Left kidney (tissue), 2 donors: ENCODE results near the gene RSRC1. TPM values are rescaled to one million over a fixed set of nuclear protein-coding genes. Genes with fewer than 3 reads are reported as not detected.
A peak's percentile ranks its signal among the peaks of the same experiment; 100 is the strongest.
"Not testable (repeated sequence)": the region's sequence is repeated elsewhere in the genome, so short reads cannot be mapped to it uniquely, and the experiment has no call there.

Experiments
- DNase-seq: peaks from one replicate; pipeline ENCODE4 v3.0.0-alpha.2; 2013
- polyA plus RNA-seq: library from polyadenylated mRNA; unstranded; fragments of 120-200 nt; gene quantifications from one replicate; pipeline ENCODE4 v1.2.1, GENCODE V29; 2013; ENCODE audit not compliant: insufficient read length

RSRC1 gene
- polyA plus RNA-seq, 1 donor, result 40.0 TPM

DNA sequence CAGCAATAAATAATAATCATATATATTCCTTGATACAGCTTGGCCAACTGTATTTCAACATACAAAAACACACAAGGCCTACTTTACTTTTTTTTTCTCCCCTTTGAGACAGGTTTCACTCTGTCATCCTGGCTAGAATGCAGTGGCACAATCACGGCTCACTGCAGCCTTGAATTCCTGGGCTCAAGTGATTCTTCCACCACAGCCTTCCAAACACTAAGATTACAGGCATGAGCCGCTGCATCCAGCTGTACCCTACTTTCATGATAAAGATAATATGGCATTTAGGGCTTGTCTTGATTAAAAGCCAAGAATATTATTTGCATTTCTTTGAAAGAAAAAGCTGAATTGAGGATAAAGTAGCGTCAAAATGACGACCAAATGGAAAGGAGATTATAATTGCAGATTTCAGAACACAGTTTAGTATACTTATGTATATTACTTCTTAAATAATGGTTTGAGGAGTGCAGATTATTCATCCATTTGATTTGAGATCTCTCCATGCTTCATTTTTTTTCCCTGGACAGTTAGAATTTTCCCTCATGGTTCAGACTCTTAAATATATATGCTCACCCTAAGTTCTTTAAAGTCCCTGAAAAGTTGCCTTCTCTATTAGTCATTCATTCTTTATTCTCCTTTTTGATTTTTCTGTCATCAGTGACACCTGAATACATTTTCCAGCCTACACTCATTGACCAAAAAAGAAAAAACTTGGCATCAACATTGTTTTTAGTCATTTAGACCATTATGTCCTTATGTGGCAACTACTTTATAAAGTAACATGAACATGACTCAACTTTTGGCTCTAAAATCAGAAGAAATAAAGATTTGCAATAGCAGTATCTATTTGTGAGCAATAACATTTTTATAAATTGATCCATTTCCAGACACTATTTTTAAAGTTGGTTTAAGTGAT, 412.6 kb downstream of the RSRC1 start:
- no peak for DNase-seq

DNA sequence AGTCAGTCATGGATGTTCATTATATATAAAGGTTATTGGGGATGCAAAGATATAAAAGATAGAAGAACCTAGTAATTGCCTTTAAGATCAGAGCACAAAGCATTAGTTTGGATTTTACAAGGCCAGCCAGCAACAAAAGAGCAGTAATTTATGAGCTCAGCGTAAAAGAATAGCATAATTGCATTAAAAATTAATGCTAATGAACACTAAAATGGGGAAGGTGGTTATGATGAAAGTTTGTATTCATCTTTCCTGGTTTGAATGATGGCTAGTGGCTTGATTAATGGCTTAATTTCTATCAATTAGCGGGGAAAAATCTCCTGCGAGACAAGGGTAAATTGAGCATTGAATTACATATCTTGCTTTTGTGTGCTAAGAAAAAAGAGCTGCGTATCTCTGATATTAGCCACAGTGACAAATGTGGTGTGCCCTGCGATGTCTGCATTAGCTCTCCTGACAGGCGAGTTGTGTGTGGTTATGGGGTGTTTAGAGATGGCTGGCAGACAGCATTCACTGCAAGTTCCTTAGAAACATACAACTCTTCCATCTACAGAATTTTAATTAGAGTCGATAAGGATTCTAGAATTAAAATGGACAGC, 418.3 kb downstream of the RSRC1 start:
- DNase-seq, result no peak

DNA sequence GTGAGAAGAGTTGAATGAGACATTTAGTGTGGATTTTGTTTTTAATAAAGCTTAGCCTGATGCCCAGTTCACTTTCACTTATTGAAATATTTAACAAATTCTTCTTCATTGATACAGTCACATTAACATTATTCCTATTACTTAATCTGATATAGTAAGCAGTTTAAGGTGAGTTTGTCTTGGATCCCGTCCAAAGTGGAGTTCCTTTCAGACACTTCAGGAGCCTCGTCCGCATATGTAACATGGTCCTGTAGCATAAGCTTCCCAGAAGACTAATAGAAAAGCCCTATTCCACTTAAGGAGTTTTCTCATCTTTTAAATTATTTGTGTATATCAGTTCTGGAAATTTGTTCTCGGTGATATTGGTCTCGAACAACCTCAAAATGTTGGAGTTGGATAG, 421.4 kb downstream of the RSRC1 start:
- no peak for DNase-seq

DNA sequence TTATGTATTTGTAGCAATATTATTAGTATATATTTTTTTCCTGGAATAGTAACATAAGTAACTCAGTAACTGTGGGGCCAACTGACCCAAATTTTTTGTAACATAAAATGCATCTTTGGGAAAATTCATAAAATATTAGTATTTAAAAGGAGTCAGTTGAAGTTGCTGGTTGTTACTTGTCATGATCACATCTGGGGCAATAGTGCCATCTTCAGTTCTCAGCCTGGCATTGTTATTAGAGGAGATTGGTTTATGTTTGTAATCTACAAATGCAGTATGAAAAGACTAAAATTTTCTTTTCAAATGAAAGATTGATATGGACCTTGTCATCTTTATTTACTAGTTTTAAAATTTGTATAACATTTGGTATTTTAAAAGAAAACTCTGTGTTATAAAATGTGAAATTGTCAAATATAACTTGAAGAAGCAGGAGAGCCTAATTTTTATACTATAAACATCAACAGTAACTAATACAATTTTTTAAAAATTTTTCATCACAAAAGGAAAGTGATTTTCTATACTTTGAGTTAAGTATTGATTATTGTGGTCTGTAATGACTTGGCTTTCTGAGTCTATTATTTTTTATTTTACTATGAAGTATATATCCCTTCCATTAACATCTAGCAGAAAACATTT, 422.3 kb downstream of the RSRC1 start:
- peak; percentile 24 for DNase-seq

GRCh38 chr3:158535918-158536317, 426.0 kb downstream of the RSRC1 start:
- no peak for DNase-seq

DNA sequence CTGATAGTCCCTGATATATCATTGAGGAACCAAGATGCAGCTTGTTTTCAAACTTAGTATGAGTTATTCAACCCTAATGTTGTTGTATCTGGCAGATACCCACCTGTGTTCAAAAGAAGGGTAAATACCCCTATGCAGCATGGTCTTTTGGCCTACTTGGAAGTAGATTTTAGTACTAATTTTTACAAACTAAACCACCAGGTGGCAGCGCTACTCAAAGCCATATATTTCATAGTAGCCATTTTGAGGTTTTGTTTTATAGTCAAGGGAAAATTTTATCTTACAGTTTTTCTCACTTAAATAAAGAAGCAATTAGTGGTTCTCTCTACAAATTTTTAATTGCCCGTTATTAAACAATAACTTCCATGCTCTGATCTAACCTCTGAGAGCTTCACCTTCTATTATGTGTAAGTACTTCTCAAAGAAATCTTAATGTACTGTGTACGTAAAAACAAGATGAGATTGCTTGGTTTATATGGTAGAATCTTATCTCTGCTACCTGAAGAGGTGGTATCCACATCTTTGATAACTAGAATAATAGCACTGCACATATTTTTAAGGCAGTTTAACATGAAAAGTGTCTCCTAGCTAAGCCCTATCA, 429.6 kb downstream of the RSRC1 start:
- DNase-seq, result peak; percentile 46

DNA sequence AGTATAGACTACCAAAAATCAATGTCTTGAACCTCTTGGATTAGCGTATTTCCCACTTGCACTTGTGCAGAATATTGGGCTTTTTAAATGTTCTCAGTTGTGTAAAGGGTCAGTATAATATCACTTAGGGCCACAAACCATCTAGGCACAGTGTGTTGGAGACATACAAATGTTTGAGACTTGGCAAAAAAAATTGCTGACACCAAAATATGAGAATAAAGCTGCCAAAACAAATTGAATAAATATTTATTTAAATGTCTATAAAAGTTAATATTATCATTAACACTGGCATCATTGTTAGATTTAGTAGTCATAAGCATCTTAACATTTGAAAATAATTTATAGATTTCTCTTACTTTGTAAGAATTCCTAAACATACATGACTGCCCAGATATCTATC, 430.2 kb downstream of the RSRC1 start:
- DNase-seq, result no peak

- DNase-seq, result no peak
Observed at GRCh38 chr3:158548691-158549090, 438.8 kb downstream of the RSRC1 start.

GRCh38 chr3:158549938-158550337, 440.0 kb downstream of the RSRC1 start:
- DNase-seq, result not testable (repeated sequence)

DNA sequence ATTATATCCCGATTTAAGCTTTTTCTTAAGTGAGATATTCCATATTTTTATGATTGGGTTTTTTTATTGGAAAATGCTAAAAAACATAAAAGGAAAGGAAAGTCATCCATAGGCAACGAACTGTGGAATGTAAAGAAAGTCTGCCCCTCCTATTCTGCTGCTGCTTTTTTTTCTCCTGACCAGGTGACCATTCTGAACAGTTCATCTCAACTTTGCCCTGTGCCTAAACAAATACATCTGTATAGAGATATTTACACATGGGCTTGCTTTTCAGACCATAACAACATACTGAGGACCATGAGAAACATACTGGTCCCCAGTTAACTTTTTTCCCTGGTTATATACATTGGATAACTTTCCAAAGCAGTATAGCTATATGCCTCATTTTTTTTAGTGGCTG, 442.2 kb downstream of the RSRC1 start:
- no peak for DNase-seq

GRCh38 chr3:158559504-158559903, 449.6 kb downstream of the RSRC1 start:
- no peak for DNase-seq

DNA sequence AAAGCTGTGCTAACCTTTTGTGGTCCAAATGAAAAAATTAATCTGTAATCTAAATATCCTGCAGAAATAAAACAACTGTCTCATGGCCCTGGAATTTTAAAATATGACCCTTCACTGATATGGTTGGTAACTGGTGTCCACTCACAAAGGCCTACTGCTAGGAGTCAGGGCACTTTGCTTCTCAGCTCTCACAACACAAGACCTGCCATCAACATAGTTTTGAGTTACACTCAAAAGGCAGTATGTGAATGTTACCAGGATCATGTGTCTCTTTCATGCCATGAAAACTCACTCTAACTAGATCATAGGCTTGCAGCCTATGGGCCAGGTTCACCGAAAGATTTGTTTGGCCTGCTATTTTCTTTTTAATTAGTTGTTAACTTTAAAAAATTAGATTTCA, 451.1 kb downstream of the RSRC1 start:
- no peak for DNase-seq

DNA sequence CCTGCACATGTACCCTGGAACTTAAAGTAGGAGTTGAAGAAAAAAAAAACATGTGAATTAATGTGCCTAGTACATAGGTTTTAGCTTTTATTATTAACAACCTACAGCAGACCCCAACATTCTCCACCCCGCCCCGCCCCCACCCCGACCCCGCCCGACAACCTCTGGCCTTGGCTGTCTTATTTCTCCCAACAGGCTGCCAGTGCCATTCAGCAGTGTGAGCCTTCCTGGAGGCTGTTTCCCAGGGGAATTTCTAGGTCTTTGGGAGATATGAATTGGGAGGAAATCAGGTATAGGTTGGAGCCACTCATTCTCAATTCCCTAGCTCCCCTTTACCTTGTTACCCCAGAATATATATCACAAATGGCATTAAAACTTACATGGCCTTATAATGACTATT, 452.8 kb downstream of the RSRC1 start:
- DNase-seq, result no peak

- DNase-seq, result no peak
Observed at GRCh38 chr3:158563076-158563475, 453.2 kb downstream of the RSRC1 start.

DNA sequence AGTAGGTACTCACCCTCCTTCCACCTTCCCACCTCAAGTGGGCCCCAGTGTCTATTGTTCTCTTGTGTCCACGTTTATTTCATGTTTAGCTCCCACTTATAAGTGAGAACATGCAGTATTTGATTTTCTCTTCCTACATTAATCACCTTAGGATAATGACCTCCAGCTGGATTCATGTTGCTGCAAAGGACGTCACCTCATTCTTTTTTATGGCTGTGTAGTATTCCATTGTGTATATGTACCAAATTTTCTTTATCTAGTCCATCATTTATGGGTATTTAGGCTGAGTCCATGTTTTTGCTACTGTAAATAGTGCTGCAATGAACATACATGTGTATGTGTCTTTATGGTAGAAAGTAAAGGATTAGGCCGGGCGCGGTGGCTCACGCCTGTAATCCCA, 455.2 kb downstream of the RSRC1 start:
- DNase-seq, result no peak

DNA sequence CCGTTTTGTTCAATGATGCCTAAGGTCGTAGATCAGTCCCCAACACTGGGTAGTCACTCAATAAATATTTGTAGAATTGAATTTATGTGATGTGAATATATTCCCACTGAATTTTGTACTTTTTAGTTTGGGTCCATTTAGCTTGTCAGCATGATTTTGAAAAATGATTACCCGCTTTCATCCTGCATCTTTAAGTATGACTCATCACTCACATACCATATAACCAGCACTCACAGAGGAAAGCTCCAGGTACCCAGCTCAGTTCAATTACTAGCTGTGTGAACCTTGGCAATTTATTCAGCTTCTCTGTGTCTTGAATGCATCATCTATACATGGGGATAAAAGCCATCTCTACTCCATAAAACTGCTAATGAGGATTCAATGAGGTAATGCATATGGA, 458.9 kb downstream of the RSRC1 start:
- DNase-seq, result no peak

DNA sequence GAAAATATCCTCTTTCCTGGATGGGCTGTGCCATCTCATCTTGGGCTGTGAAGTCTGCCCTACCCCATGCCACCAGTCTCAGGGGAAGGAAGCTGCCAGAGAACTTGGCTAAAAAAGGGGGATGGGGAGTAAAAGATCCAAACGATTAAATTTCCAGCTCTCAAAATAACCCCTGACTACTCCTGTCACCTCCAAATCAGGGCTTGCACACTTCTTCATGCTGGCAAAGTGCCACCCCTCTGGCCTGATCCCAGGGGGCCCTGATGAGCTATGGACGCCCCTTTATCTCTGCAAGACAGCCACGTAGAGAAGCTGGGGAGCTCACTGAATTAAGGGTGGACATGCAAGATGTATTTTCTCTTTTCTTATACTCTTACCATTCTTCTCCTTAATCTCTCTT, 459.9 kb downstream of the RSRC1 start:
- no peak for DNase-seq

- peak; percentile 95 for DNase-seq
Observed at GRCh38 chr3:158570999-158571702, 461.3 kb downstream of the RSRC1 start, which contains the start of gene MLF1. Gene MLF1, plus strand, starts transcription at chr3:158571194. Its CDS starts 107 bp downstream, at chr3:158571301.

GRCh38 chr3:158571969-158572765, 462.3 kb downstream of the RSRC1 start:
- no peak for DNase-seq

- no peak for DNase-seq
Observed at GRCh38 chr3:158572766-158573060, 462.8 kb downstream of the RSRC1 start.

DNA sequence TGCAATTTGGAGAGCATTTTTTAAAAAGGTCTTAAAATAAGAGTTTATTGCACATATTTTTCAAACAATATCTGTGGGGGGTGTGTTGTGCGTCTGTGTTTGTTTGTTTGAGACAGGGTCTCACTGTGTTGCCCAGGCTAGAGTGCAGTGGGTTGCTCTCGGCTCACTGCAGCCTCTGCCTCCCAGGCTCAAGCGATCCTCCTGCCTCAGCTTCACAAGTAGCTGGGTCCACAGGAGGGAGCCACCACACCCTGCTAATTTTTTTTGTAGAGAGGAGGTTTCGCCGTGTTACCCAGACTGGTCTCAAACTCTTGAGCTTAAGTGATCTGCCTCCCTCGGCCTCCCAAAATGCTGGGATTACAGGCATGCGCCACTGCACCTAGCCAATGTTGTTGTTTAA, 463.8 kb downstream of the RSRC1 start:
- DNase-seq, result no peak
